Panc1 (cell line): ENCODE data around the gene P2RY6.

Experiments
- POLR2AphosphoS5 ChIP-seq: IDR thresholded peaks from 2 replicates; pipeline ENCODE4 v1.6.1; 2012; ENCODE audit warnings: mild to moderate bottlenecking, low read depth, low read length, moderate library complexity
- REST ChIP-seq, 2 experiments: IDR thresholded peaks; 2 replicates each; pipeline ENCODE4 v1.6.1; 2011 to 2012; ENCODE audit warnings: low read depth in 2 of 2, control low read depth in 1 of 2, low read length in 1 of 2, mild to moderate bottlenecking in 1 of 2, moderate library complexity in 1 of 2; ENCODE audit not compliant: insufficient read depth in 1 of 2
- TCF7L2 ChIP-seq: IDR thresholded peaks from 2 replicates; pipeline ENCODE4 v1.6.1; 2011; ENCODE audit warnings: mild to moderate bottlenecking, low read depth, low read length, inconsistent platforms
- TF ChIP-seq, protein P1 (sequence below): fragments of 450-650 bp; IDR thresholded peaks from 2 replicates; pipeline ENCODE4 v1.5.1; 2017; ENCODE audit warnings: mild to moderate bottlenecking

DNA sequence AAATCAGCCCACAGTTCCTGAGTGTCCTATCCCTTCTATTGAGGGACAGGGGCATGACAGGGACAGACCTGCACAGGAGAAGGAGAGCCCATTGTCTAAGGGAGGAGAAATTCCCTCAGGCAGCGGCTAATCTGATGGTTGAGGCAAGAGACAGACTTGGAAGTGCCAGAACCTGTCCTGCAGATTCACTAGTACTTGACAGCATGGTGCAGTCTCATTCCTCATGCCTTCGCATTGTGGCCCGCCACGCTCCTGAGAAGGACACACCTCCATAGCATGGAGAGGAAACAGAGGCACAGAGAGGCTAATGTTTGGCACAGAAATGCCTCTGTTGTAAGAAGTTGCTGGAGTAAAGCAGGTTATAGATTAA lies 3.2 kb downstream of the P2RY6 start:
- TF ChIP-seq, protein P1, sequence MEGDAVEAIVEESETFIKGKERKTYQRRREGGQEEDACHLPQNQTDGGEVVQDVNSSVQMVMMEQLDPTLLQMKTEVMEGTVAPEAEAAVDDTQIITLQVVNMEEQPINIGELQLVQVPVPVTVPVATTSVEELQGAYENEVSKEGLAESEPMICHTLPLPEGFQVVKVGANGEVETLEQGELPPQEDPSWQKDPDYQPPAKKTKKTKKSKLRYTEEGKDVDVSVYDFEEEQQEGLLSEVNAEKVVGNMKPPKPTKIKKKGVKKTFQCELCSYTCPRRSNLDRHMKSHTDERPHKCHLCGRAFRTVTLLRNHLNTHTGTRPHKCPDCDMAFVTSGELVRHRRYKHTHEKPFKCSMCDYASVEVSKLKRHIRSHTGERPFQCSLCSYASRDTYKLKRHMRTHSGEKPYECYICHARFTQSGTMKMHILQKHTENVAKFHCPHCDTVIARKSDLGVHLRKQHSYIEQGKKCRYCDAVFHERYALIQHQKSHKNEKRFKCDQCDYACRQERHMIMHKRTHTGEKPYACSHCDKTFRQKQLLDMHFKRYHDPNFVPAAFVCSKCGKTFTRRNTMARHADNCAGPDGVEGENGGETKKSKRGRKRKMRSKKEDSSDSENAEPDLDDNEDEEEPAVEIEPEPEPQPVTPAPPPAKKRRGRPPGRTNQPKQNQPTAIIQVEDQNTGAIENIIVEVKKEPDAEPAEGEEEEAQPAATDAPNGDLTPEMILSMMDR: no peak
- no peak for TF ChIP-seq POLR2AphosphoS5
- no peak for TF ChIP-seq REST (IDR thresholded peaks at IDR 0.05; ENCODE audit: insufficient read depth in 1 of 2, low read depth in 2 of 2, low read length in 1 of 2)
- no peak for TF ChIP-seq TCF7L2
